Lung (tissue), 12 donors: ENCODE measurements around the gene LRRTM4. TPM values are rescaled to one million over a fixed set of nuclear protein-coding genes. Genes with fewer than 3 reads are reported as not detected.

Experiments used
- ATAC-seq: fragments of 200-7000 bp; cut with Tn5 transposase; one replicate; pipeline ENCODE4 v1.9.1; 2020; ENCODE audit warnings: moderate number of reproducible peaks; ENCODE audit not compliant: insufficient read depth, low FRiP score
- DNase-seq, 3 donors: peaks; one replicate each; pipeline ENCODE4 v3.0.0-alpha.2; 2013 to 2017
- H3K27ac ChIP-seq, 2 donors: one replicate each; pipeline ENCODE4 v1.5.1; 2013; ENCODE audit warnings: mild to moderate bottlenecking in 2 of 2, moderate library complexity in 2 of 2, control low read depth in 1 of 2, inconsistent platforms in 1 of 2, low read depth in 1 of 2, low read length in 1 of 2
- H3K27me3 ChIP-seq, 3 donors: one replicate each; pipeline ENCODE4 v1.5.1; 2013; ENCODE audit warnings: low read length in 2 of 3; ENCODE audit not compliant: control insufficient read depth in 3 of 3, insufficient read depth in 3 of 3
- H3K36me3 ChIP-seq, 4 donors: one replicate each; pipeline ENCODE4 v1.5.1; 2013; ENCODE audit warnings: low read length in 4 of 4, mild to moderate bottlenecking in 1 of 4, moderate library complexity in 1 of 4; ENCODE audit not compliant: control insufficient read depth in 4 of 4, insufficient read depth in 4 of 4
- H3K4me1 ChIP-seq, 5 donors: one replicate each; pipeline ENCODE4 v1.5.1; 2013; ENCODE audit warnings: low read length in 5 of 5, mild to moderate bottlenecking in 2 of 5, moderate library complexity in 1 of 5; ENCODE audit not compliant: control insufficient read depth in 5 of 5, insufficient read depth in 5 of 5
- H3K4me3 ChIP-seq: one replicate; pipeline ENCODE4 v1.5.1; 2013; ENCODE audit warnings: mild to moderate bottlenecking, control low read depth, moderate library complexity
- H3K9ac ChIP-seq, 2 donors: one replicate each; pipeline ENCODE4 v1.5.1; 2013; ENCODE audit warnings: low read length in 2 of 2, control low read depth in 1 of 2; ENCODE audit not compliant: insufficient read depth in 1 of 2
- H3K9me3 ChIP-seq, 4 donors: one replicate each; pipeline ENCODE4 v1.5.1; 2013; ENCODE audit warnings: low read length in 3 of 4, mild to moderate bottlenecking in 1 of 4, moderate library complexity in 1 of 4; ENCODE audit not compliant: control insufficient read depth in 4 of 4, insufficient read depth in 3 of 4
- CTCF ChIP-seq: IDR thresholded peaks from 2 replicates; pipeline ENCODE4 v1.5.1; 2012; ENCODE audit warnings: mild to moderate bottlenecking; ENCODE audit errors: control extremely low read depth, extremely low read depth
- WGBS, 2 donors: extraction: QIAGEN DNeasy Blood & Tissue Kit; methylation state at CpG; one replicate each; pipeline ENCODE4 v1.1.7; 2013; 5-methylcytosine and 5-hydroxymethylcytosine counted together
- polyA plus RNA-seq, 2 donors: library from polyadenylated mRNA; stranded (reverse); fragments of 200-250 nt; gene quantifications; one replicate each; pipeline ENCODE4 v1.2.1, GENCODE V29; 2013
- total RNA-seq, 2 donors: library from RNA; depleted of rRNA in 1 of 2; stranded (reverse); fragments of >200 nt in 1 of 2; gene quantifications; one replicate each; pipeline ENCODE4 v1.2.1, GENCODE V29; 2014 to 2021
- donor health status: control.
- donor health status: control.
- donor health status: Bipolar disorder and iron deficiency.
- donor health status: healthy.
- donor health status: DM: yes; HTN: yes; CAD: no.

LRRTM4 gene
- total and polyA plus RNA-seq, 4 donors, result 0.08 to 9.2 (median 1.2) TPM; not detected in 1

- no peak for DNase-seq
- no peaks in the 10 kb centered on the region for H3K27me3 ChIP-seq
- H3K9ac ChIP-seq, result no peak overlapping the region
- H3K36me3 ChIP-seq, result no peaks in the 10 kb centered on the region
- ATAC-seq, result no peak
- H3K4me1 ChIP-seq, result peaks cover 0 to 4% (median 0%) of the 10 kb centered on the region in 5 donors
- no peak overlapping the region for H3K27ac ChIP-seq
- no peak for TF ChIP-seq CTCF
- no peaks in the 10 kb centered on the region for H3K9me3 ChIP-seq
- no peak overlapping the region for H3K4me3 ChIP-seq
- 74 to 77% methylated on average over 6 of the region's 6 CpGs for WGBS, 2 donors
Observed at GRCh38 chr2:76825140-76825970, 696.8 kb downstream of the LRRTM4 start.

GRCh38 chr2:76821731-76822130 is 700.4 kb downstream of the LRRTM4 start:
- no peak for ATAC-seq
- WGBS, 2 donors, result 83 to 92% methylated on average over 2 of the region's 2 CpGs
- no peaks in the 10 kb centered on the region for H3K27me3 ChIP-seq
- no peak overlapping the region for H3K27ac ChIP-seq
- H3K9me3 ChIP-seq, result no peaks in the 10 kb centered on the region
- no peaks in the 10 kb centered on the region for H3K36me3 ChIP-seq
- H3K9ac ChIP-seq, result no peak overlapping the region
- no peak for TF ChIP-seq CTCF
- H3K4me3 ChIP-seq, result no peak overlapping the region
- DNase-seq, result no peak
- H3K4me1 ChIP-seq, result no peaks in the 10 kb centered on the region

- Histone ChIP-seq H3K27me3 (no peaks in the 10 kb centered on the region), H3K36me3 (no peaks in the 10 kb centered on the region), H3K9ac (no peak overlapping the region), H3K4me3 (no peak overlapping the region), H3K9me3 (no peaks in the 10 kb centered on the region), H3K4me1 (peaks cover 0 to 16% (median 0%) of the 10 kb centered on the region in 5 donors), H3K27ac (no peak overlapping the region)
- ATAC-seq (no peak), DNase-seq (no peak)
- WGBS, 2 donors, result 89 to 92% methylated on average over 1 of the region's 1 CpG
- no peak for TF ChIP-seq CTCF
Observed at GRCh38 chr2:76813084-76813483, 709.1 kb downstream of the LRRTM4 start.
